HG02798 (cell line): ENCODE data around the gene PANK4.

Experiments used
- ATAC-seq: cut with Tn5 transposase; IDR thresholded peaks from one replicate; pipeline ENCODE4 v1.9.1; 2021; ENCODE audit warnings: mild to moderate bottlenecking; ENCODE audit not compliant: unreplicated experiment, poor library complexity

Gene PANK4

GRCh38 chr1:2546515-2547209 lies 20.3 kb upstream of the PANK4 start:
- peak; percentile 34 for ATAC-seq

GRCh38 chr1:2545754-2546514 lies 19.5 kb upstream of the PANK4 start:
- peak; percentile 46 for ATAC-seq

- ATAC-seq = no peak
Observed at GRCh38 chr1:2544875-2545640, 18.7 kb upstream of the PANK4 start.

GRCh38 chr1:2544093-2544874 lies 17.9 kb upstream of the PANK4 start:
- ATAC-seq = no peak

GRCh38 chr1:2543543-2544092 lies 17.2 kb upstream of the PANK4 start:
- no peak for ATAC-seq

- ATAC-seq = no peak
Observed at GRCh38 chr1:2542246-2542915, 16.0 kb upstream of the PANK4 start.

- no peak for ATAC-seq
Observed at GRCh38 chr1:2541619-2542245, 15.3 kb upstream of the PANK4 start.

- no peak for ATAC-seq
Observed at GRCh38 chr1:2540816-2541492, 14.6 kb upstream of the PANK4 start.

- no peak for ATAC-seq
Observed at GRCh38 chr1:2539312-2539907, 13.0 kb upstream of the PANK4 start.

GRCh38 chr1:2538872-2539271 lies 12.5 kb upstream of the PANK4 start:
- no peak for ATAC-seq

- ATAC-seq = no peak
Observed at GRCh38 chr1:2538376-2538775, 12.0 kb upstream of the PANK4 start.

GRCh38 chr1:2537784-2538115 lies 11.4 kb upstream of the PANK4 start:
- ATAC-seq = no peak

- no peak for ATAC-seq
Observed at GRCh38 chr1:2535981-2536380, 9.6 kb upstream of the PANK4 start.

GRCh38 chr1:2535455-2535854 lies 9.1 kb upstream of the PANK4 start:
- ATAC-seq = no peak

GRCh38 chr1:2534687-2535441 lies 8.5 kb upstream of the PANK4 start:
- ATAC-seq = no peak

- ATAC-seq = no peak
Observed at GRCh38 chr1:2534315-2534686, 7.9 kb upstream of the PANK4 start.

GRCh38 chr1:2533365-2533764 lies 7.0 kb upstream of the PANK4 start:
- no peak for ATAC-seq
